ENCODE measurements around the gene PRR14.

DNA sequence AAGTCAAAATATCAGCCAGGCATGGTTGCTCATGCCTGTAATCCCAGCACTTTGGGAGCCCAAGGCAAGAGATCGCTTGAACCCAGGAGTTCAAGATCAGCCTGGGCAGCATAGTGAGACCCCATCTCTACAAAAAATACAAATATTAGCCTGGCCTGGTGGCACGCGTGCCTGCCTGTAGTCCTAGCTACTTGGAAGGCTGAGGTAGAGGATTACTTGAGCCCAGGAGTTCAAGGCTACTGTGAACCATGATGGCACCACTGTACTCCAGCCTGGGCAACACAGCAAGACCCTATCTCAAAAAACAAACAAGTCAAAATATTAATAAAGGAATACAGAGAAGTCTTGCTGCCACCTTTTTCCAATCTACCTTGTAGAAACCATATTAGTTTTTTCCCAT, 44.8 kb upstream of the PRR14 start:
- no peak for TF ChIP-seq POLR2A (IDR thresholded peaks at IDR 0.05)
- TF ChIP-seq, protein P1, sequence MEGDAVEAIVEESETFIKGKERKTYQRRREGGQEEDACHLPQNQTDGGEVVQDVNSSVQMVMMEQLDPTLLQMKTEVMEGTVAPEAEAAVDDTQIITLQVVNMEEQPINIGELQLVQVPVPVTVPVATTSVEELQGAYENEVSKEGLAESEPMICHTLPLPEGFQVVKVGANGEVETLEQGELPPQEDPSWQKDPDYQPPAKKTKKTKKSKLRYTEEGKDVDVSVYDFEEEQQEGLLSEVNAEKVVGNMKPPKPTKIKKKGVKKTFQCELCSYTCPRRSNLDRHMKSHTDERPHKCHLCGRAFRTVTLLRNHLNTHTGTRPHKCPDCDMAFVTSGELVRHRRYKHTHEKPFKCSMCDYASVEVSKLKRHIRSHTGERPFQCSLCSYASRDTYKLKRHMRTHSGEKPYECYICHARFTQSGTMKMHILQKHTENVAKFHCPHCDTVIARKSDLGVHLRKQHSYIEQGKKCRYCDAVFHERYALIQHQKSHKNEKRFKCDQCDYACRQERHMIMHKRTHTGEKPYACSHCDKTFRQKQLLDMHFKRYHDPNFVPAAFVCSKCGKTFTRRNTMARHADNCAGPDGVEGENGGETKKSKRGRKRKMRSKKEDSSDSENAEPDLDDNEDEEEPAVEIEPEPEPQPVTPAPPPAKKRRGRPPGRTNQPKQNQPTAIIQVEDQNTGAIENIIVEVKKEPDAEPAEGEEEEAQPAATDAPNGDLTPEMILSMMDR (IDR thresholded peaks at IDR 0.05) = no peak

All from Peyer's patch (tissue), 4 donors.